ENCODE data around the gene TCF15. TPM values are rescaled to one million over a fixed set of nuclear protein-coding genes. Genes with fewer than 3 reads are reported as not detected.

TCF15 gene
- total RNA-seq, 1 experiment from 2014 or later, result not detected

GRCh38 chr20:611047-611842, 1.1 kb upstream of the TCF15 start:
- DNase-seq (ENCODE audit: low read depth), result no peak

GRCh38 chr20:609371-609964, 641 bp downstream of the TCF15 start:
- DNase-seq (ENCODE audit: low read depth), result no peak

- no peak for DNase-seq (ENCODE audit: low read depth)
These were observed 1.1 kb downstream of the TCF15 start for GRCh38 chr20:608970-609369.

- DNase-seq (ENCODE audit: low read depth), result no peak
These were observed 2.6 kb downstream of the TCF15 start for GRCh38 chr20:607476-607875.

GRCh38 chr20:605237-605636, 4.9 kb downstream of the TCF15 start:
- no peak for DNase-seq (ENCODE audit: low read depth)

GRCh38 chr20:603116-603640, 6.9 kb downstream of the TCF15 start:
- no peak for DNase-seq (ENCODE audit: low read depth)

GRCh38 chr20:602111-602970, 7.8 kb downstream of the TCF15 start:
- DNase-seq (ENCODE audit: low read depth), result no peak

GRCh38 chr20:600736-601135, 9.4 kb downstream of the TCF15 start:
- DNase-seq (ENCODE audit: low read depth), result no peak

GRCh38 chr20:600141-600540, 10.0 kb downstream of the TCF15 start:
- DNase-seq (ENCODE audit: low read depth), result no peak

- no peak for DNase-seq (ENCODE audit: low read depth)
These were observed 11.8 kb downstream of the TCF15 start for GRCh38 chr20:598133-598850.

GRCh38 chr20:597560-597959, 12.5 kb downstream of the TCF15 start:
- no peak for DNase-seq (ENCODE audit: low read depth)

- no peak for DNase-seq (ENCODE audit: low read depth)
These were observed 14.5 kb downstream of the TCF15 start for GRCh38 chr20:595330-596308.

- no peak for DNase-seq (ENCODE audit: low read depth)
These were observed 17.6 kb downstream of the TCF15 start for GRCh38 chr20:592506-592905.

- no peak for DNase-seq (ENCODE audit: low read depth)
These were observed 18.2 kb downstream of the TCF15 start for GRCh38 chr20:591941-592340.

- no peak for DNase-seq (ENCODE audit: low read depth)
These were observed 21.0 kb downstream of the TCF15 start for GRCh38 chr20:588932-589672.

- DNase-seq (ENCODE audit: low read depth), result no peak
These were observed 21.6 kb downstream of the TCF15 start for GRCh38 chr20:588476-588875.

- DNase-seq (ENCODE audit: low read depth), result no peak
These were observed 25.2 kb downstream of the TCF15 start for GRCh38 chr20:584971-585301.

- no peak for DNase-seq (ENCODE audit: low read depth)
These were observed 25.7 kb downstream of the TCF15 start for GRCh38 chr20:584161-584970.

GRCh38 chr20:582204-582603, 27.9 kb downstream of the TCF15 start:
- no peak for DNase-seq (ENCODE audit: low read depth)

Measured in LHCN-M2 (cell line).